Tibial nerve (tissue), 4 donors: ENCODE measurements around the gene LRRC70. TPM values are rescaled to one million over a fixed set of nuclear protein-coding genes. Genes with fewer than 3 reads are reported as not detected.

ENCODE experiments used
- DNase-seq, 2 donors: peaks; one replicate each; pipeline ENCODE4 v3.0.0-alpha.2; 2019; ENCODE audit warnings: low spot score in 2 of 2
- H3K27ac ChIP-seq, 4 donors: fragments of 200-600 bp; sonication (generic) in 3 of 4; one replicate each; pipeline ENCODE4 v1.5.1; 2017 to 2019; ENCODE audit warnings: mild to moderate bottlenecking in 1 of 4
- H3K27me3 ChIP-seq, 2 donors: fragments of 200-600 bp; sonication (generic) in 1 of 2; one replicate each; pipeline versions ENCODE4 v1.5.1 to v1.6.0; 2017 to 2019
- H3K36me3 ChIP-seq, 3 donors: fragments of 200-600 bp; sonication (generic); one replicate each; pipeline ENCODE4 v1.5.1; 2018 to 2019
- H3K4me1 ChIP-seq, 4 donors: fragments of 200-600 bp; sonication (generic) in 3 of 4; one replicate each; pipeline ENCODE4 v1.5.1; 2017 to 2019
- H3K4me3 ChIP-seq, 4 donors: fragments of 200-600 bp; sonication (generic) in 3 of 4; one replicate each; pipeline ENCODE4 v1.5.1; 2017 to 2019; ENCODE audit warnings: mild to moderate bottlenecking in 1 of 4, moderate library complexity in 1 of 4
- H3K9me3 ChIP-seq, 4 donors: fragments of 200-600 bp; sonication (generic) in 3 of 4; one replicate each; pipeline ENCODE4 v1.5.1; 2017 to 2019
- EP300 ChIP-seq, 2 donors: sonication (generic); formaldehyde crosslinking; IDR thresholded peaks; one replicate each; pipeline ENCODE4 v1.6.1; 2017; ENCODE audit warnings: antibody characterized with exemption in 2 of 2, mild to moderate bottlenecking in 1 of 2
- POLR2A ChIP-seq, 2 donors: fragments of 450-650 bp; IDR thresholded peaks; one replicate each; pipeline ENCODE4 v1.6.1; 2017; ENCODE audit warnings: antibody characterized with exemption in 2 of 2, mild to moderate bottlenecking in 2 of 2, moderate library complexity in 2 of 2
- WGBS, 2 donors: methylation state at CpG; one replicate each; pipeline ENCODE4 v1.1.5; 2018; 5-methylcytosine and 5-hydroxymethylcytosine counted together
- total RNA-seq, 4 donors: library from RNA; depleted of rRNA; stranded (reverse); fragments of >200 nt; gene quantifications; one replicate each; pipeline ENCODE4 v1.1.0, GENCODE V29; 2016
- TF ChIP-seq, protein P1 (sequence below), 5 experiments: fragments of 200-600 bp in 3 of 5; fragments of 450-650 bp in 2 of 5; sonication (generic) in 3 of 5; IDR thresholded peaks; one replicate each; pipeline ENCODE4 v1.5.1; 2016 to 2019; ENCODE audit warnings: antibody characterized with exemption in 5 of 5, mild to moderate bottlenecking in 3 of 5, moderate library complexity in 2 of 5

LRRC70 gene
- total RNA-seq, 4 donors from 2014 or later: 4.6 to 7.5 (median 5.7) TPM

DNA sequence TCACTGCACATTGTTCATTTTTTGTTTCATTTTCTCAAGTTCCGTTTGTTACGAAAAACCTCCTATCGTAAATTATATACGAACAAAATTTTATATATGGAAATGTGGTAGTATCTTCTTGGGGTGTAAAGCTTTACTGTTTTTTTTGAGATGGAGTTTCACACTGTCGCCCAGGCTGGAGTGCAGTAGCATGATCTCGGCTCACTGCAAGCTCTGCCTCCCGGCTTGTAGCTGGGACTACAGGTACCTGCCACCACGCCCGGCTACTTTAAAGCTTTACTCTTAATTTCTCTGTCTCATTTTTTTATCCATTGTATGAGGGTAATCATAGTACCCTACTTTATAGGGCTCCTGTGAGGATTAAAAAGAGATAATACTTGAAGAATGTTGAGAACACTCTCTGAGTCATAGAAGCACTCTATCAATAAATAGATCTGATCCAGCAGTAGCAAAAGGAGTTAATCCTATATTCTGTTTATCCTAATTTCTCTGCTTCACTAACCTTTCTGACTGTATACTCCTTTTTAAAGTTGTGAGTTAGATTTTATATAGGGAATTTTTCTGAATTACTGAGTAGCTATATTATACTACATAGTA is 5.6 kb upstream of the LRRC70 start:
- Histone ChIP-seq H3K4me3 (no peak overlapping the region), H3K9me3 (peaks cover 0 to 3% (median under 1%) of the 10 kb centered on the region in 4 donors), H3K27ac (no peak overlapping the region), H3K4me1 (no peaks in the 10 kb centered on the region), H3K27me3 (no peaks in the 10 kb centered on the region), H3K36me3 (peaks cover 0 to 22% (median 5%) of the 10 kb centered on the region in 3 donors)
- no peak for DNase-seq
- TF ChIP-seq EP300 (IDR thresholded peaks at IDR 0.05): no peak
- TF ChIP-seq, protein P1, sequence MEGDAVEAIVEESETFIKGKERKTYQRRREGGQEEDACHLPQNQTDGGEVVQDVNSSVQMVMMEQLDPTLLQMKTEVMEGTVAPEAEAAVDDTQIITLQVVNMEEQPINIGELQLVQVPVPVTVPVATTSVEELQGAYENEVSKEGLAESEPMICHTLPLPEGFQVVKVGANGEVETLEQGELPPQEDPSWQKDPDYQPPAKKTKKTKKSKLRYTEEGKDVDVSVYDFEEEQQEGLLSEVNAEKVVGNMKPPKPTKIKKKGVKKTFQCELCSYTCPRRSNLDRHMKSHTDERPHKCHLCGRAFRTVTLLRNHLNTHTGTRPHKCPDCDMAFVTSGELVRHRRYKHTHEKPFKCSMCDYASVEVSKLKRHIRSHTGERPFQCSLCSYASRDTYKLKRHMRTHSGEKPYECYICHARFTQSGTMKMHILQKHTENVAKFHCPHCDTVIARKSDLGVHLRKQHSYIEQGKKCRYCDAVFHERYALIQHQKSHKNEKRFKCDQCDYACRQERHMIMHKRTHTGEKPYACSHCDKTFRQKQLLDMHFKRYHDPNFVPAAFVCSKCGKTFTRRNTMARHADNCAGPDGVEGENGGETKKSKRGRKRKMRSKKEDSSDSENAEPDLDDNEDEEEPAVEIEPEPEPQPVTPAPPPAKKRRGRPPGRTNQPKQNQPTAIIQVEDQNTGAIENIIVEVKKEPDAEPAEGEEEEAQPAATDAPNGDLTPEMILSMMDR (IDR thresholded peaks at IDR 0.05): no peak
- TF ChIP-seq POLR2A (IDR thresholded peaks at IDR 0.05): no peak
- 92 to 97% methylated on average over 9 of the region's 9 CpGs for WGBS, 2 donors

DNA sequence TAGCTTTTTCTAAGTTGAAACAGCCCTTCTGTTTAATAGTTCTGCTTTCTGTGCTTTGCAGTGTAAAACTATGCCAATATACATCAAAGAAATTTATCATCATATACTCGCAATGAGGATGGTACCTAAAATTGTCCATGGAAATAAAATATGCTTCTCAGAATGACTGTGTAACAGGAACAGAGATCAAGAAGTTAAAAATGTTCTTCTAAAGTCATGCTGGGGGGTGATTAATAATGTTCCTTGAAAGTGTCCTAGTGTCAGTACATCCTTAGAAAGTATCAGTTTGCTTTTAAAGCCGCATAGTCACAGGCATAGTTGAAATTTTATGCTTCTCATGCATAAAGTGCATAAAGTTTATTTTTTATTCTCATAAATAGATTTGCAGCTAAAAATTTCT is 4.0 kb upstream of the LRRC70 start:
- WGBS, 2 donors: 81 to 88% methylated on average over 2 of the region's 2 CpGs
- no peak overlapping the region for H3K27ac ChIP-seq
- H3K9me3 ChIP-seq: no peaks in the 10 kb centered on the region
- H3K4me1 ChIP-seq: no peaks in the 10 kb centered on the region
- no peak for DNase-seq
- H3K4me3 ChIP-seq: no peak overlapping the region
- H3K36me3 ChIP-seq: peaks cover 0 to 9% (median 0%) of the 10 kb centered on the region in 3 donors
- no peaks in the 10 kb centered on the region for H3K27me3 ChIP-seq
- TF ChIP-seq EP300 (IDR thresholded peaks at IDR 0.05): no peak
- TF ChIP-seq, protein P1 (IDR thresholded peaks at IDR 0.05): no peak
- no peak for TF ChIP-seq POLR2A (IDR thresholded peaks at IDR 0.05)

DNA sequence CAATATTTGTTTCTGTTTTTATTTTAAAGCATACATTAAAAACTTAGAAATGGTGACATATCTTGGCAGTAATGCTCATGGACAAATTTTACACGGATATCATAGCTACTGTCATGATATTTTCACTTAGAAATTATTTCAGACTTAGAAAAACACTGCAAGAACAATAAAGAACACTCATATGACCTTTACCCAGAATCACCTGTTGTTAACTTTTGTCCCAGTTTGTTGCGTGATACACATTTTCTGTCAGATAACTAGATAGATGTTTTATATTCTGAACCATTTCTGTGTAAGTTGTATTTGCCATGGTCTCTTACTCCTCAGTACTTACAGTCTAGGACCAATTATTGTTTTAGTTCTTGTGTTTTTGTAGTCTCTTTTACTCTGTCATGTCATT is 3.6 kb upstream of the LRRC70 start:
- 82 to 88% methylated on average over 2 of the region's 2 CpGs for WGBS, 2 donors
- Histone ChIP-seq H3K27me3 (no peaks in the 10 kb centered on the region), H3K36me3 (peaks cover 0 to 9% (median 0%) of the 10 kb centered on the region in 3 donors), H3K4me1 (no peaks in the 10 kb centered on the region), H3K9me3 (no peaks in the 10 kb centered on the region), H3K27ac (no peak overlapping the region), H3K4me3 (no peak overlapping the region)
- no peak for DNase-seq
- TF ChIP-seq EP300 (IDR thresholded peaks at IDR 0.05) (no peak), POLR2A (IDR thresholded peaks at IDR 0.05) (no peak)
- TF ChIP-seq, protein P1 (IDR thresholded peaks at IDR 0.05): no peak

DNA sequence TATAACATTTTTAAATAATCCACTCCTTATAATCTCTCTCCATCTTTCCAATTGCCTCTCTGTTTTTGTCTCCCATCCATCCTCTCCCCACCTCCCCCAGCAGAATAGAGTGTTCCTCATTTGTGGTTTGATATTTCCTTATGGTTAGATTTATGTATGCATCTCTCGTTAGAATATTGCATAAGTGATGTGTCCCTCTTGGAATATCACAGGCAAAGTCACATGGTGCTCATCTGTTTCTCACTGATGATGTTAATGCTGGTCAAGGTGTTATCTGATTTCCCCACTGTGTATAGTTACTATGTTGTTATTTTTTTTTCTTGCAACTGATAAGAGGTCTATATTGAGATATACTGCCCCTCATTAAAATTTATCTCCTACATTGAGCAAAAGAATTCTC is 3.1 kb upstream of the LRRC70 start:
- no peak for DNase-seq
- WGBS, 2 donors: 58 to 72% methylated on average over 1 of the region's 1 CpG
- Histone ChIP-seq H3K4me3 (no peak overlapping the region), H3K27ac (no peak overlapping the region), H3K9me3 (no peaks in the 10 kb centered on the region), H3K27me3 (no peaks in the 10 kb centered on the region), H3K36me3 (peaks cover 0 to 13% (median 0%) of the 10 kb centered on the region in 3 donors), H3K4me1 (no peaks in the 10 kb centered on the region)
- TF ChIP-seq POLR2A (IDR thresholded peaks at IDR 0.05) (no peak), EP300 (IDR thresholded peaks at IDR 0.05) (no peak)
- TF ChIP-seq, protein P1 (IDR thresholded peaks at IDR 0.05): no peak

DNA sequence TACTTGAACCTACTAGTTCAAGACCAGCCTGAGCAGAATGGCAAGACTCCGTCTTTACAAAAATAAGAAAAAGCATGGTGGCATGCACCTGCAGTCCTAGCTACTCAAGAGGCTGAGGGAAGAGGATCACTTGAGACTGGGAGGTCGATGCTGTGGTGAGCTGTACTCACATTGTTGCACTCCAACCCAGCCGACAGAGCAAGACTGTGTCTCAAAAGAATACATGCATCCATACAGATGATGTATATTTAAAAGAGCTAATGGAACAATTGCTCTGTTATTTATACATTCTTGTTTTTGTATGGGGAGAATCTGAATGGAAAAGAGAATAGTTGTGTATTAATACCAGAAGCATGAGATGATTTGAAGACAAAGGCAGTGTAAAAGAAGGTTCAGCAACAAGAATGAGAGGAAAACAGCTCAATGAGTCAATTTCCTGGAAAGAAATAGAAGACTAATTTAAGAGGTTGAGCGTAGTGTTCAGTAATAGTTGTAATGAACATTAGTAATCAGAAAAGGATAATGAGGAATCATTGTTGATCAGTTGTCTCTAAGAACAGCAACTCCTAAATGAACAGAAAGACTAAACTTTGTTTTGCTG is 1.9 kb upstream of the LRRC70 start:
- no peaks in the 10 kb centered on the region for H3K27me3 ChIP-seq
- H3K9me3 ChIP-seq: no peaks in the 10 kb centered on the region
- no peak overlapping the region for H3K27ac ChIP-seq
- no peak for DNase-seq
- TF ChIP-seq POLR2A (IDR thresholded peaks at IDR 0.05): no peak
- no peak for TF ChIP-seq EP300 (IDR thresholded peaks at IDR 0.05)
- TF ChIP-seq, protein P1 (IDR thresholded peaks at IDR 0.05): no peak
- no peaks in the 10 kb centered on the region for H3K4me1 ChIP-seq
- peaks cover 0 to 15% (median 0%) of the 10 kb centered on the region in 3 donors for H3K36me3 ChIP-seq
- H3K4me3 ChIP-seq: no peak overlapping the region
- WGBS, 2 donors: 59 to 61% methylated on average over 4 of the region's 4 CpGs
